MCF 10A (cell line): ENCODE results near the gene CSK. TPM values are rescaled to one million over a fixed set of nuclear protein-coding genes. Genes with fewer than 3 reads are reported as not detected.

Source experiments
- BruUV-seq: library from RNA; stranded (reverse); fragments of 400-500 nt; replicated peaks from 2 replicates; lab custom pipeline; 2021; lab: Mats Ljungman, UMichigan
- CTCF ChIA-PET: fragments of 300-600 bp; sonication (Branson Sonifier 250); formaldehyde crosslinking; extraction: SDS; loops from one replicate; lab custom pipeline; 2021; ENCODE audit warnings: antibody characterized with exemption, inconsistent platforms; lab: Yijun Ruan, JAX
- POLR2A ChIA-PET: fragments of 300-600, 350-650 bp; sonication (Branson Sonifier 250); formaldehyde crosslinking; extraction: SDS; loops from one replicate; lab custom pipeline; 2020; ENCODE audit warnings: antibody characterized with exemption, inconsistent platforms; lab: Yijun Ruan, JAX
- DNase-seq: peaks from one replicate; pipeline ENCODE4 v3.0.0-alpha.2; 2018; ENCODE audit not compliant: unreplicated experiment
- H3K27ac Mint-ChIP-seq: one replicate; pipeline ENCODE4 v1.8.0; 2022; ENCODE audit warnings: mild to moderate bottlenecking, low read depth, mixed read lengths; ENCODE audit not compliant: unreplicated experiment
- H3K27me3 Mint-ChIP-seq: one replicate; pipeline ENCODE4 v1.8.0; 2022; ENCODE audit warnings: mixed read lengths; ENCODE audit not compliant: insufficient read depth, unreplicated experiment
- H3K36me3 Mint-ChIP-seq: one replicate; pipeline ENCODE4 v1.8.0; 2022; ENCODE audit warnings: mild to moderate bottlenecking, moderate library complexity, mixed read lengths; ENCODE audit not compliant: insufficient read depth, unreplicated experiment
- H3K4me1 Mint-ChIP-seq: one replicate; pipeline ENCODE4 v1.8.0; 2022; ENCODE audit warnings: mixed read lengths; ENCODE audit not compliant: insufficient read depth, unreplicated experiment
- H3K4me3 Mint-ChIP-seq: one replicate; pipeline ENCODE4 v1.8.0; 2022; ENCODE audit warnings: mild to moderate bottlenecking, moderate library complexity, mixed read lengths; ENCODE audit not compliant: unreplicated experiment
- H3K9me3 Mint-ChIP-seq: one replicate; pipeline ENCODE4 v1.8.0; 2022; ENCODE audit warnings: mixed read lengths; ENCODE audit not compliant: unreplicated experiment
- CTCF ChIP-seq: fragments of 200-600 bp; IDR thresholded peaks from one replicate; pipeline ENCODE4 v1.8.0; 2022; ENCODE audit warnings: antibody characterized with exemption, mild to moderate bottlenecking; ENCODE audit not compliant: unreplicated experiment
- intact Hi-C: fragments of 100-400 bp; cut with micrococcal nuclease; formaldehyde crosslinking; loops from 2 replicates; pipeline ENCODE4 v1.14.1; 2022
- total RNA-seq: library from RNA; stranded (reverse); gene quantifications from 2 replicates; pipeline ENCODE4 v1.2.3, GENCODE V29; 2022

The CSK gene
- total RNA-seq, 1 experiment from 2014 or later, result 65.3 TPM

- Mint-ChIP-seq H3K4me1 (peaks cover 18% of the 10 kb centered on the region), H3K27me3 (no peaks in the 10 kb centered on the region), H3K27ac (peak overlapping the region; percentile 83), H3K36me3 (peaks cover 43% of the 10 kb centered on the region), H3K9me3 (no peaks in the 10 kb centered on the region), H3K4me3 (no peak overlapping the region)
- BruUV-seq, result no TSS peak
- intact Hi-C loops, result no loop called here
- no peak for TF ChIP-seq CTCF
- DNase-seq, result no peak
- CTCF ChIA-PET, result interaction anchor here (0.5 to 2.7 kb wide), 34 partner anchors 8 to 209 kb away, joined by 3 to 57 read pairs (median 4); partner anchors contain the start of genes CSK and ULK3
- POLR2A ChIA-PET, result interaction anchor here (0.6 to 2.3 kb wide), 15 partner anchors 8 to 338 kb away, joined by 3 to 33 read pairs (median 3); partner anchors contain the start of genes COX5A, CSK, FAM219B and UBL7
These were observed 17.5 kb downstream of the CSK start for GRCh38 chr15:74799255-74799855.

GRCh38 chr15:74799856-74800558, 18.1 kb downstream of the CSK start:
- H3K9me3 Mint-ChIP-seq, result no peaks in the 10 kb centered on the region
- intact Hi-C loops, result loop anchor here (1.0 kb wide), 1 partner anchor 29 kb away; no protein-coding TSS in a partner anchor
- H3K4me1 Mint-ChIP-seq, result peaks cover 13% of the 10 kb centered on the region
- H3K4me3 Mint-ChIP-seq, result no peak overlapping the region
- POLR2A ChIA-PET, result interaction anchor here (0.6 to 2.3 kb wide), 15 partner anchors 8 to 339 kb away, joined by 3 to 33 read pairs (median 3); partner anchors contain the start of genes COX5A, CSK, FAM219B and UBL7
- BruUV-seq, result no TSS peak
- no peaks in the 10 kb centered on the region for H3K27me3 Mint-ChIP-seq
- CTCF ChIA-PET, result interaction anchor here (0.5 to 2.7 kb wide), 41 partner anchors 8 to 1032 kb away, joined by 3 to 57 read pairs (median 4); partner anchors contain the start of genes CSK and ULK3
- peak; percentile 97 for TF ChIP-seq CTCF
- DNase-seq, result peak; percentile 90
- H3K27ac Mint-ChIP-seq, result peak overlapping the region; percentile 83
- H3K36me3 Mint-ChIP-seq, result peaks cover 49% of the 10 kb centered on the region

- TF ChIP-seq CTCF, result no peak
- peaks cover 13% of the 10 kb centered on the region for H3K4me1 Mint-ChIP-seq
- POLR2A ChIA-PET, result interaction anchor here (0.8 to 2.3 kb wide), 4 partner anchors 19 to 186 kb away, joined by 3 to 33 read pairs (median 11); partner anchors contain the start of gene CSK
- CTCF ChIA-PET, result interaction anchor here (0.5 to 2.7 kb wide), 21 partner anchors 8 to 1032 kb away, joined by 3 to 57 read pairs (median 6); partner anchors contain the start of gene CSK
- no peaks in the 10 kb centered on the region for H3K27me3 Mint-ChIP-seq
- DNase-seq, result no peak
- no peak overlapping the region for H3K27ac Mint-ChIP-seq
- intact Hi-C loops, result loop anchor here (1.0 kb wide), 1 partner anchor 29 kb away; no protein-coding TSS in a partner anchor
- BruUV-seq, result no TSS peak
- H3K36me3 Mint-ChIP-seq, result peaks cover 50% of the 10 kb centered on the region
- H3K9me3 Mint-ChIP-seq, result no peaks in the 10 kb centered on the region
- H3K4me3 Mint-ChIP-seq, result no peak overlapping the region
These were observed 18.7 kb downstream of the CSK start for GRCh38 chr15:74800559-74801094.
